ENCODE measurements around the gene KRTAP10-9.

Gene KRTAP10-9

GRCh38 chr21:44592446-44593311 lies 34.2 kb upstream of the KRTAP10-9 start, which contains the start of gene KRTAP10-6:
TSS of gene KRTAP10-6 (minus strand) at chr21:44592505. CDS start at chr21:44592484, 21 bp downstream.
- TF ChIP-seq RAD21 (IDR thresholded peaks at IDR 0.05; ENCODE audit: low read depth) (no peak), YY1 (IDR thresholded peaks at IDR 0.05; ENCODE audit: low read depth) (peak; percentile 59; the same call in 1 of the 2 replicates)

GRCh38 chr21:44593598-44594405 lies 33.1 kb upstream of the KRTAP10-9 start:
- TF ChIP-seq MAX (IDR thresholded peaks at IDR 0.05) (0 out of 2 replicates have a peak, but pooled peaks have one; percentile 14), FOXM1 (IDR thresholded peaks at IDR 0.05; ENCODE audit: borderline replicate concordance, low read depth) (no peak)

- TF ChIP-seq USF1 (IDR thresholded peaks at IDR 0.05) (no peak), MAX (IDR thresholded peaks at IDR 0.05) (no peak), CEBPB (IDR thresholded peaks at IDR 0.05) (no peak), FOXM1 (IDR thresholded peaks at IDR 0.05; ENCODE audit: borderline replicate concordance, low read depth) (no peak), TAF1 (IDR thresholded peaks at IDR 0.05; ENCODE audit: low read depth) (no peak), ZBTB7A (IDR thresholded peaks at IDR 0.05; ENCODE audit: low read depth) (no peak), CREB1 (IDR thresholded peaks at IDR 0.05; ENCODE audit: low read depth) (no peak), TCF12 (IDR thresholded peaks at IDR 0.05; ENCODE audit: low read depth) (no peak), YY1 (IDR thresholded peaks at IDR 0.05; ENCODE audit: low read depth) (no peak), NFIC (IDR thresholded peaks at IDR 0.05) (no peak), RAD21 (IDR thresholded peaks at IDR 0.05; ENCODE audit: low read depth) (no peak), REST (IDR thresholded peaks at IDR 0.05; ENCODE audit: low read depth) (no peak), EGR1 (IDR thresholded peaks at IDR 0.05) (no peak), TEAD4 (IDR thresholded peaks at IDR 0.05) (no peak), EP300 (IDR thresholded peaks at IDR 0.05; ENCODE audit: borderline replicate concordance) (no peak)
Measured at GRCh38 chr21:44594406-44594916, 32.4 kb upstream of the KRTAP10-9 start.

GRCh38 chr21:44595524-44595923 lies 31.4 kb upstream of the KRTAP10-9 start:
- no peak for TF ChIP-seq EP300 (IDR thresholded peaks at IDR 0.05; ENCODE audit: borderline replicate concordance)
- TF ChIP-seq CREB1 (IDR thresholded peaks at IDR 0.05; ENCODE audit: low read depth), result no peak
- TF ChIP-seq YY1 (IDR thresholded peaks at IDR 0.05; ENCODE audit: low read depth), result no peak
- no peak for TF ChIP-seq RAD21 (IDR thresholded peaks at IDR 0.05; ENCODE audit: low read depth)
- no peak for TF ChIP-seq TCF12 (IDR thresholded peaks at IDR 0.05; ENCODE audit: low read depth)
- TF ChIP-seq CEBPB (IDR thresholded peaks at IDR 0.05), result no peak
- no peak for TF ChIP-seq NFIC (IDR thresholded peaks at IDR 0.05)
- no peak for TF ChIP-seq FOXM1 (IDR thresholded peaks at IDR 0.05; ENCODE audit: borderline replicate concordance, low read depth)
- no peak for TF ChIP-seq TAF1 (IDR thresholded peaks at IDR 0.05; ENCODE audit: low read depth)
- no peak for TF ChIP-seq TEAD4 (IDR thresholded peaks at IDR 0.05)
- TF ChIP-seq REST (IDR thresholded peaks at IDR 0.05; ENCODE audit: low read depth), result no peak
- no peak for TF ChIP-seq MAX (IDR thresholded peaks at IDR 0.05)
- no peak for TF ChIP-seq EGR1 (IDR thresholded peaks at IDR 0.05)
- TF ChIP-seq ZBTB7A (IDR thresholded peaks at IDR 0.05; ENCODE audit: low read depth), result no peak

- peak; percentile 69 for TF ChIP-seq EP300 (IDR thresholded peaks at IDR 0.05; ENCODE audit: borderline replicate concordance)
- TF ChIP-seq TEAD4 (IDR thresholded peaks at IDR 0.05), result peak; percentile 78
- peak; percentile 46; the same call in 1 of the 2 replicates for TF ChIP-seq NFIC (IDR thresholded peaks at IDR 0.05)
- TF ChIP-seq REST (IDR thresholded peaks at IDR 0.05; ENCODE audit: low read depth), result no peak
- TF ChIP-seq TCF12 (IDR thresholded peaks at IDR 0.05; ENCODE audit: low read depth), result peak; percentile 58
- no peak; the same call in 1 of the 2 replicates for TF ChIP-seq MAX (IDR thresholded peaks at IDR 0.05)
- no peak for TF ChIP-seq RAD21 (IDR thresholded peaks at IDR 0.05; ENCODE audit: low read depth)
- no peak for TF ChIP-seq ZBTB7A (IDR thresholded peaks at IDR 0.05; ENCODE audit: low read depth)
- TF ChIP-seq TAF1 (IDR thresholded peaks at IDR 0.05; ENCODE audit: low read depth), result no peak
Measured at GRCh38 chr21:44596068-44596725, 30.7 kb upstream of the KRTAP10-9 start.
